ENCODE data around the gene TMEM198.

TMEM198 gene

GRCh38 chr2:219509780-219510511 is 33.9 kb upstream of the TMEM198 start:
- no peaks in the 10 kb centered on the region for H3K79me2 ChIP-seq (ENCODE audit: control insufficient read depth, low read length)
- H3K4me3 ChIP-seq (ENCODE audit: low read length), result no peak overlapping the region
- H3K9me3 ChIP-seq (ENCODE audit: control insufficient read depth, insufficient read depth, low read length), result no peaks in the 10 kb centered on the region
- H3K27me3 ChIP-seq (ENCODE audit: control insufficient read depth, low read length), result peaks cover 56% of the 10 kb centered on the region
- TF ChIP-seq EZH2phosphoT487 (IDR thresholded peaks at IDR 0.05; ENCODE audit: borderline replicate concordance, low read length), result no peak
- TF ChIP-seq, protein P1, sequence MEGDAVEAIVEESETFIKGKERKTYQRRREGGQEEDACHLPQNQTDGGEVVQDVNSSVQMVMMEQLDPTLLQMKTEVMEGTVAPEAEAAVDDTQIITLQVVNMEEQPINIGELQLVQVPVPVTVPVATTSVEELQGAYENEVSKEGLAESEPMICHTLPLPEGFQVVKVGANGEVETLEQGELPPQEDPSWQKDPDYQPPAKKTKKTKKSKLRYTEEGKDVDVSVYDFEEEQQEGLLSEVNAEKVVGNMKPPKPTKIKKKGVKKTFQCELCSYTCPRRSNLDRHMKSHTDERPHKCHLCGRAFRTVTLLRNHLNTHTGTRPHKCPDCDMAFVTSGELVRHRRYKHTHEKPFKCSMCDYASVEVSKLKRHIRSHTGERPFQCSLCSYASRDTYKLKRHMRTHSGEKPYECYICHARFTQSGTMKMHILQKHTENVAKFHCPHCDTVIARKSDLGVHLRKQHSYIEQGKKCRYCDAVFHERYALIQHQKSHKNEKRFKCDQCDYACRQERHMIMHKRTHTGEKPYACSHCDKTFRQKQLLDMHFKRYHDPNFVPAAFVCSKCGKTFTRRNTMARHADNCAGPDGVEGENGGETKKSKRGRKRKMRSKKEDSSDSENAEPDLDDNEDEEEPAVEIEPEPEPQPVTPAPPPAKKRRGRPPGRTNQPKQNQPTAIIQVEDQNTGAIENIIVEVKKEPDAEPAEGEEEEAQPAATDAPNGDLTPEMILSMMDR (IDR thresholded peaks at IDR 0.05; ENCODE audit: low read depth, low read length, poor library complexity, severe bottlenecking), result peak; percentile 80
- H3K4me1 ChIP-seq (ENCODE audit: control insufficient read depth, low read length), result peaks cover 7% of the 10 kb centered on the region; the same call in 1 of the 2 replicates
- H3F3A ChIP-seq (ENCODE audit: control insufficient read depth, insufficient read depth), result no peaks in the 10 kb centered on the region
- H3K4me2 ChIP-seq (ENCODE audit: low read length), result peak overlapping the region; percentile 47
- H3K27ac ChIP-seq (ENCODE audit: low read depth, low read length), result no peak overlapping the region
- no peaks in the 10 kb centered on the region for H3K36me3 ChIP-seq (ENCODE audit: control insufficient read depth, low read length)
- H3K9me2 ChIP-seq (replicated peaks; ENCODE audit: control insufficient read depth, low read length), result no peaks in the 10 kb centered on the region
- no peaks in the 10 kb centered on the region; the same call in 1 of the 2 replicates for H4K20me1 ChIP-seq (ENCODE audit: control insufficient read depth, insufficient read depth, low read depth, low read length)

GRCh38 chr2:219510512-219511135 is 33.2 kb upstream of the TMEM198 start:
- Histone ChIP-seq H3K27ac (ENCODE audit: low read depth, low read length) (no peak overlapping the region), H3K9me3 (ENCODE audit: control insufficient read depth, insufficient read depth, low read length) (no peaks in the 10 kb centered on the region), H4K20me1 (ENCODE audit: control insufficient read depth, insufficient read depth, low read depth, low read length) (no peaks in the 10 kb centered on the region; the same call in 1 of the 2 replicates), H3K36me3 (ENCODE audit: control insufficient read depth, low read length) (no peaks in the 10 kb centered on the region), H3K27me3 (ENCODE audit: control insufficient read depth, low read length) (peaks cover 62% of the 10 kb centered on the region), H3K9me2 (replicated peaks; ENCODE audit: control insufficient read depth, low read length) (no peaks in the 10 kb centered on the region), H3K4me2 (ENCODE audit: low read length) (no peak overlapping the region), H3K79me2 (ENCODE audit: control insufficient read depth, low read length) (no peaks in the 10 kb centered on the region), H3K4me3 (ENCODE audit: low read length) (no peak overlapping the region), H3F3A (ENCODE audit: control insufficient read depth, insufficient read depth) (no peaks in the 10 kb centered on the region), H3K4me1 (ENCODE audit: control insufficient read depth, low read length) (peaks cover 7% of the 10 kb centered on the region; the same call in 1 of the 2 replicates)
- 0 out of 2 replicates have a peak, but pooled peaks have one; percentile 49 for TF ChIP-seq EZH2phosphoT487 (IDR thresholded peaks at IDR 0.05; ENCODE audit: borderline replicate concordance, low read length)
- TF ChIP-seq, protein P1 (IDR thresholded peaks at IDR 0.05; ENCODE audit: low read depth, low read length, poor library complexity, severe bottlenecking), result no peak

DNA sequence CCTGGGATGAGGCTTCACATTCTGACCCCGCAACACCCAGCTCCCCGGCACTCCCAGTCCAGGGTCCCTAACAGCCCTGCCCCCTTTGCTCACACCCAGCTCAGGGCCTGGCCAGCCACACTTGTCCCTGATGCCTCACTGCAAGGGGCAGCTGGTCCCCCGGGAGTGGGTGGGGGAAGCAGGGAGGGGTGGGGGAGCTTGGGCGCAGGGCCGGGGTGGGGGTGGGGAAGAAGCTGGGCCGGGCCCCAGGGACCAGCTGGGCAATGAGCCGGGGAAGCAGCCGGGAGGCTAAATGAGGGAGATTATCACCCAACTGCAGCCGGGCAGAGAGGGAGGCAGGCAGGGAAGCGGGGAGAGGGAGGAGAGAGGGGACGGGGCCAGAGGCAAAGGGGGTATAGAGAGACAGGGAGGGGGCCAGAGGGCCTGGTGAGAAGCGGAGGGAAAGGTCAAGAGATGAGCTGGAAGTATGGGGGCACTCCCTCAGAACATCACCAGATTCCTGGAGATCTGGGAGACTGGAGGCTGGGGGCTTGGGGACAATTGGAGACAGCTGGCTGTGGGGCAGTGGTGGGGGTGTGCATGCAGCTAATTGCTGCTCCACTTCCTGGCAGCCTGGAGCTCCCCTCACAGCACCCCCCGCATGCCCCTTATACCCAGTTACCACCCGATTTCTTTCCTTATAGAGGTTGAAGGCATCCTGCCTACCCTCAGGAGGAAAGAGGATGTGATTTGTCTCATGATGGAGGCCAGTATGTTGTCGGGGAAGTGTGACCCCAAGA is 32.1 kb upstream of the TMEM198 start:
- Histone ChIP-seq H3K27ac (ENCODE audit: low read depth, low read length) (no peak overlapping the region), H3K4me2 (ENCODE audit: low read length) (no peak overlapping the region), H3K9me2 (replicated peaks; ENCODE audit: control insufficient read depth, low read length) (no peaks in the 10 kb centered on the region), H3F3A (ENCODE audit: control insufficient read depth, insufficient read depth) (no peaks in the 10 kb centered on the region), H4K20me1 (ENCODE audit: control insufficient read depth, insufficient read depth, low read depth, low read length) (no peaks in the 10 kb centered on the region; the same call in 1 of the 2 replicates), H3K36me3 (ENCODE audit: control insufficient read depth, low read length) (no peaks in the 10 kb centered on the region), H3K79me2 (ENCODE audit: control insufficient read depth, low read length) (no peaks in the 10 kb centered on the region), H3K9me3 (ENCODE audit: control insufficient read depth, insufficient read depth, low read length) (no peaks in the 10 kb centered on the region), H3K27me3 (ENCODE audit: control insufficient read depth, low read length) (peaks cover 74% of the 10 kb centered on the region), H3K4me1 (ENCODE audit: control insufficient read depth, low read length) (peaks cover 7% of the 10 kb centered on the region; the same call in 1 of the 2 replicates), H3K4me3 (ENCODE audit: low read length) (no peak overlapping the region)
- TF ChIP-seq, protein P1 (IDR thresholded peaks at IDR 0.05; ENCODE audit: low read depth, low read length, poor library complexity, severe bottlenecking), result no peak
- no peak for TF ChIP-seq EZH2phosphoT487 (IDR thresholded peaks at IDR 0.05; ENCODE audit: borderline replicate concordance, low read length)

Data from DOHH2 (cell line).